ENCODE data around the gene CHST11. TPM values are rescaled to one million over a fixed set of nuclear protein-coding genes. Genes with fewer than 3 reads are reported as not detected.
A peak's percentile ranks its signal among the peaks of the same experiment; 100 is the strongest.

CHST11 gene
- total and polyA plus RNA-seq, 10 of the 15 experiments (the other 5 are each of a cell fraction or from before 2014, with no cell fraction given), result 1.9 to 38.1 (median 17.2) TPM

DNA sequence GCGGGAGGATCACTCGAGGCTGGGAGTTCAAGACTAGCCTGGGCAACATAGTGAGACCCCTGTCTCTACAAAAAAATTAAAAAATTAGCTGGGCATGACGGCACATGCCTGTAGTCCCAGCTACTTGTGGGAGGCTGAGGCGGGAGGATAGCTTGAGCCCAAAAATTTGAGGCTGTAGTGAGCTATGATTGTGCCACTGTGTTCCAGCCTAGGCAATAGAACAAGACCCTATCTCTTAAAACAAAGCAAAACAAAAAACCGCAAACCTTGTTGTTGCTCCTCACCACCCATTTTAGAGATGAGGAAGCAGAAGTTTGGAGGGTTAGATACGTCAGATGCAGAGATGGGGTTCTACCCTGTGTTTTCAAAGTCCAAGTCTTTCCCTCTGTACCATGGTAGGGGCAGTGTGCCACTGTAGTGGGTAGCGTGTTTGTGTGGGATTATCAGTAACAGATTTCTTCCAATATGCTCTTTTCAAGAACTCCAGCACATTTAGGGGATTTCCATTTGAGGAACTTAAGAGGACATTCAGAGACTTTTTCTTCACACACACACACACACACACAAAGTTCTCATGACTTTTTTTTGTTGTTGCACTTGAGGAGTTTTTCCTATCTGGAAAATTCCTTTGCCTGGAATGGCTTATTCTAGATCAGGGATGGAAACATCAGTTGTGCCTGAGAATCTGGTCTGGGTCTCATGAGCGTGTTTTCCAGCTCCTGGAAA, 186.5 kb downstream of the CHST11 start (continued):
- TF ChIP-seq, protein P1, sequence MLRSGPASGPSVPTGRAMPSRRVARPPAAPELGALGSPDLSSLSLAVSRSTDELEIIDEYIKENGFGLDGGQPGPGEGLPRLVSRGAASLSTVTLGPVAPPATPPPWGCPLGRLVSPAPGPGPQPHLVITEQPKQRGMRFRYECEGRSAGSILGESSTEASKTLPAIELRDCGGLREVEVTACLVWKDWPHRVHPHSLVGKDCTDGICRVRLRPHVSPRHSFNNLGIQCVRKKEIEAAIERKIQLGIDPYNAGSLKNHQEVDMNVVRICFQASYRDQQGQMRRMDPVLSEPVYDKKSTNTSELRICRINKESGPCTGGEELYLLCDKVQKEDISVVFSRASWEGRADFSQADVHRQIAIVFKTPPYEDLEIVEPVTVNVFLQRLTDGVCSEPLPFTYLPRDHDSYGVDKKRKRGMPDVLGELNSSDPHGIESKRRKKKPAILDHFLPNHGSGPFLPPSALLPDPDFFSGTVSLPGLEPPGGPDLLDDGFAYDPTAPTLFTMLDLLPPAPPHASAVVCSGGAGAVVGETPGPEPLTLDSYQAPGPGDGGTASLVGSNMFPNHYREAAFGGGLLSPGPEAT (IDR thresholded peaks at IDR 0.05; ENCODE audit: low read depth), result peak; percentile 90
- 0 out of 4 replicates have a peak, but pooled peaks of 1 of the 2 experiments have one; percentile 4 for TF ChIP-seq BHLHE40 (IDR thresholded peaks at IDR 0.05; ENCODE audit: borderline replicate concordance in 1 of 2, low read depth in 2 of 2, low read length in 1 of 2)
- peak; percentile 80 to 84 for TF ChIP-seq IKZF2 (IDR thresholded peaks at IDR 0.05)
- no peak for TF ChIP-seq WRNIP1 (IDR thresholded peaks at IDR 0.05; ENCODE audit: borderline replicate concordance, low read depth, low read length)
- 0 out of 2 replicates have a peak, but pooled peaks have one; percentile 19 for TF ChIP-seq CREM (IDR thresholded peaks at IDR 0.05; ENCODE audit: low read depth)
- no peak for TF ChIP-seq ZNF207 (IDR thresholded peaks at IDR 0.05; ENCODE audit: borderline replicate concordance)
- no peak for TF ChIP-seq NFYA (IDR thresholded peaks at IDR 0.05; ENCODE audit: borderline replicate concordance, low read depth, low read length)
- TF ChIP-seq DPF2 (IDR thresholded peaks at IDR 0.05), result peak; percentile 67
- no peak for TF ChIP-seq FOS (IDR thresholded peaks at IDR 0.05; ENCODE audit: borderline replicate concordance, extremely low read depth, insufficient read length)
- TF ChIP-seq CREB1 (IDR thresholded peaks at IDR 0.05; ENCODE audit: low read depth), result 0 out of 2 replicates have a peak, but pooled peaks have one; percentile 32
- TF ChIP-seq POLR2AphosphoS5 (IDR thresholded peaks at IDR 0.05; ENCODE audit: low read length), result peak; percentile 45; the same call in 1 of the 2 replicates
- TF ChIP-seq SIN3A (IDR thresholded peaks at IDR 0.05; ENCODE audit: low read depth, low read length), result no peak
- 0 out of 2 replicates have a peak, but pooled peaks have one; percentile 25 for TF ChIP-seq GATAD2B (conservative IDR thresholded peaks at IDR 0.05; ENCODE audit: low read depth)
- TF ChIP-seq BMI1 (IDR thresholded peaks at IDR 0.05; ENCODE audit: borderline replicate concordance), result no peak
- 0 out of 2 replicates have a peak, but pooled peaks have one; percentile 41 for TF ChIP-seq NBN (IDR thresholded peaks at IDR 0.05)
- TF ChIP-seq RELA (IDR thresholded peaks at IDR 0.05; ENCODE audit: borderline replicate concordance, partially characterized antibody), result peak; percentile 17
- TF ChIP-seq CBFB (IDR thresholded peaks at IDR 0.05; ENCODE audit: low read depth), result peak; percentile 52; the same call in 1 of the 2 replicates
- TF ChIP-seq EED (IDR thresholded peaks at IDR 0.05; ENCODE audit: low read depth), result peak; percentile 44
- TF ChIP-seq, protein P2, sequence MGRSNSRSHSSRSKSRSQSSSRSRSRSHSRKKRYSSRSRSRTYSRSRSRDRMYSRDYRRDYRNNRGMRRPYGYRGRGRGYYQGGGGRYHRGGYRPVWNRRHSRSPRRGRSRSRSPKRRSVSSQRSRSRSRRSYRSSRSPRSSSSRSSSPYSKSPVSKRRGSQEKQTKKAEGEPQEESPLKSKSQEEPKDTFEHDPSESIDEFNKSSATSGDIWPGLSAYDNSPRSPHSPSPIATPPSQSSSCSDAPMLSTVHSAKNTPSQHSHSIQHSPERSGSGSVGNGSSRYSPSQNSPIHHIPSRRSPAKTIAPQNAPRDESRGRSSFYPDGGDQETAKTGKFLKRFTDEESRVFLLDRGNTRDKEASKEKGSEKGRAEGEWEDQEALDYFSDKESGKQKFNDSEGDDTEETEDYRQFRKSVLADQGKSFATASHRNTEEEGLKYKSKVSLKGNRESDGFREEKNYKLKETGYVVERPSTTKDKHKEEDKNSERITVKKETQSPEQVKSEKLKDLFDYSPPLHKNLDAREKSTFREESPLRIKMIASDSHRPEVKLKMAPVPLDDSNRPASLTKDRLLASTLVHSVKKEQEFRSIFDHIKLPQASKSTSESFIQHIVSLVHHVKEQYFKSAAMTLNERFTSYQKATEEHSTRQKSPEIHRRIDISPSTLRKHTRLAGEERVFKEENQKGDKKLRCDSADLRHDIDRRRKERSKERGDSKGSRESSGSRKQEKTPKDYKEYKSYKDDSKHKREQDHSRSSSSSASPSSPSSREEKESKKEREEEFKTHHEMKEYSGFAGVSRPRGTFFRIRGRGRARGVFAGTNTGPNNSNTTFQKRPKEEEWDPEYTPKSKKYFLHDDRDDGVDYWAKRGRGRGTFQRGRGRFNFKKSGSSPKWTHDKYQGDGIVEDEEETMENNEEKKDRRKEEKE (IDR thresholded peaks at IDR 0.05), result no peak
- TF ChIP-seq IKZF1 (conservative IDR thresholded peaks at IDR 0.05), result peak; percentile 72
- TF ChIP-seq, protein P3, sequence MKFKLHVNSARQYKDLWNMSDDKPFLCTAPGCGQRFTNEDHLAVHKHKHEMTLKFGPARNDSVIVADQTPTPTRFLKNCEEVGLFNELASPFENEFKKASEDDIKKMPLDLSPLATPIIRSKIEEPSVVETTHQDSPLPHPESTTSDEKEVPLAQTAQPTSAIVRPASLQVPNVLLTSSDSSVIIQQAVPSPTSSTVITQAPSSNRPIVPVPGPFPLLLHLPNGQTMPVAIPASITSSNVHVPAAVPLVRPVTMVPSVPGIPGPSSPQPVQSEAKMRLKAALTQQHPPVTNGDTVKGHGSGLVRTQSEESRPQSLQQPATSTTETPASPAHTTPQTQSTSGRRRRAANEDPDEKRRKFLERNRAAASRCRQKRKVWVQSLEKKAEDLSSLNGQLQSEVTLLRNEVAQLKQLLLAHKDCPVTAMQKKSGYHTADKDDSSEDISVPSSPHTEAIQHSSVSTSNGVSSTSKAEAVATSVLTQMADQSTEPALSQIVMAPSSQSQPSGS (IDR thresholded peaks at IDR 0.05; ENCODE audit: low read length), result no peak
- no peak for TF ChIP-seq SMAD1 (IDR thresholded peaks at IDR 0.05; ENCODE audit: low read depth, partially characterized antibody)
- TF ChIP-seq TCF3 (IDR thresholded peaks at IDR 0.05; ENCODE audit: borderline replicate concordance, insufficient read depth, low read depth, low read length), result no peak
- no peak for TF ChIP-seq JUNB (IDR thresholded peaks at IDR 0.05)
- TF ChIP-seq ZNF217 (IDR thresholded peaks at IDR 0.05), result peak; percentile 82; the same call in 1 of the 2 replicates
